HG03460 (cell line): ENCODE results near the gene C3orf49.

ENCODE experiments used
- ATAC-seq: cut with Tn5 transposase; IDR thresholded peaks from one replicate; pipeline ENCODE4 v1.9.1; 2021; ENCODE audit not compliant: unreplicated experiment

C3orf49 gene

GRCh38 chr3:63819151-63819398 is at the start of gene C3orf49:
Gene C3orf49, plus strand, starts transcription at chr3:63819299. Its CDS starts 173 bp downstream, at chr3:63819472.
- no peak for ATAC-seq

DNA sequence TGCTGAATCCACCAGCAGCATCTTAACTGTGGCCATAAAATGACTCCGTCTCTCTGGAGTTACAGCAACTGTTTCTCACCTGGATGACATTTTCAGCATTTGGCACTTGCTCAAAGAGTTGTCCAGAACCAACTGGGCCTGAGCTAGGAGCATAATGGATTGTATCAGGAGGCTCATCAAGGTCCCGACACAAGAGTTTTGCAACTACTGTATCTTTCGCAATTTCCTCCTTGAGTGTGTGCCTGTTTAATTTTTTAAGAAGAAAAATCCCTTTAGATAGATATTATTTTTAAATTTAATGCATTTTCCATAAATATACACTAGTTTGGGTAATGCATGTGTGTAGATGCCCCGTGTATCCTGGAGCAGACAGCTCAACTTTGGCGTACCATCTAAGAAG is 44.3 kb upstream of the C3orf49 start:
- ATAC-seq = no peak

GRCh38 chr3:63779227-63779626 is 39.9 kb upstream of the C3orf49 start:
- ATAC-seq = no peak

GRCh38 chr3:63791974-63792373 is 27.1 kb upstream of the C3orf49 start:
- no peak for ATAC-seq

GRCh38 chr3:63795438-63795837 is 23.7 kb upstream of the C3orf49 start:
- ATAC-seq = no peak

DNA sequence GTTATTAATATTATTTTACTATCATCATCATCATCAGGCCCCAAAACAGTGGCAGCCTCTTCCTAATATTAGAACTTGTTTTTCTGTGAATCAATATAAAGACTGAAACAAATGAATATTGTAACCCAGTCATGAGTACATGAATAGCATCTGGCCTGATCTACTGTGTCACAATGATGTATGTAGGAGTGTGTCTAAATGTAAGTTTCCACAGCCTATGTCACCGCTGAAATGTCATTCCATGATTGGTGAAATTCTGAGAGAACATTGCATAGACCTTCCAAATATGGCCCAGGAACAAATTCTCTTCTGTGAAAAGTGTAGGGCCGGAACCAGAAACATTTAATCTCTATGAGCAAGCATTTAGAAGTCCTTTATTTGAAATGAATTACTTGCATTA is 20.6 kb upstream of the C3orf49 start:
- ATAC-seq = no peak

- ATAC-seq = no peak
Measured at GRCh38 chr3:63798949-63799348, 20.1 kb upstream of the C3orf49 start.

DNA sequence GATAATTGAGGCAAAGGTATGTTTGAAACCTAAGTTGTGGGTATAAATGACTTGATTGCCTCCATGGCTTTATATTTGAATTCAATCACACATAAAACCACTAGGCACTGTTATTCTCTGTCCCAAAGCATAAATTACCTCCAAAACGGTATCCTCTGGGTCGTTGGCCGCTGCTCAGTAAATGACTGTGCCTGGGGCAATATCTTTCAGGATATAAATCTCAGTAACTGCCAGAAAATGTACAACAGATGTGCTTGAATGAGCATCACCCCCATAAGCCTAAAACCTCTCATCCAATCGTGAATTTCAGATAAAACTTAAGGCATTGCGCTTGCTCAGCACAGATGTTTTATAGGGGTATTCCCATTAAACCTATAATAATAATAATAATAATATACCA is 19.0 kb upstream of the C3orf49 start:
- no peak for ATAC-seq

DNA sequence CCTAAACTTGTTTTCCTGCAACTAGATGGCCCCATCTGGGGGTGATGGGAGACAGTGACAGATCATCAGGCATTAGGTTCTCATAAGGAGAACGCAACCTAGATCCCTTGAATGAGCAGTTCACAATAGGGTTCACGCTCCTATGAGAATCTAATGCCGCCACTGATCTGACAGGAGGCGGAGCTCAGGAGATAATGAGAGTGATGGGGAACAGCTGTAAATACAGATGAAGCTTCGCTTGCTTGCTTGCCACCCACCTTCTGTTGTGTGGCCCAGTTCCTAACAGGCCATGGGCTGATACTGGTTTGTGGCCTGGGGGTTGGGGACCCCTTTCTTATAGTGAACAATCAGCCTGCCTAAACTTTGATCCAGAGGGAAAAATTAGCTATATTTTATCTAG is 15.2 kb upstream of the C3orf49 start:
- no peak for ATAC-seq

DNA sequence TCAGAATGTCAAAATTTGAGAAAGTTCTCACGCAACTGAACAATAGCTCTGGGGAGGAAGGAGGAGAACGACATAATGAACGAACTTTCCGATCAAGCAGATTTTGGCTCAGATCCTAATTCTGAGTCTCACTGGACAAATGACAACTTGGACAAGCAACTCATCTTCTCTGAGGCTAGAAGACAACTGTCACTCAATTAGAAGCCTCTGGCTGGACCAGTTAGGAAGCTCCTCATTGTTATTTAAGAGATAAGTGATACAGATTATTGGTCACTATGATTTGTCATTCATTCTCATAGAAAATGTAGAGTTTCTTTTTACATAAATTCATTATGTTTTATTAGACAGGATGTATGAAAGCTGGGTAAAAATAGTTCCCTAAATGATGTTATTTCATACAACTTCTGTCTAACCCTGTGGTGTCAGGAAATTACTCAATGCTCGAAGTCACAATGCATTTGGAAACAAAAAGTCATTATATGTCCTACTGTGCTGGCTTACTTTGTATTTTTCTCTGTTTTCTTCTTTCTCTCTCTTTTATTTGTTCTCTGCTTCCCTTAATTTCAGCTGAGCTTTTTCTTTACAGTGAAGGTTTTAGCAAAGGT is 11.0 kb upstream of the C3orf49 start:
- ATAC-seq = no peak

DNA sequence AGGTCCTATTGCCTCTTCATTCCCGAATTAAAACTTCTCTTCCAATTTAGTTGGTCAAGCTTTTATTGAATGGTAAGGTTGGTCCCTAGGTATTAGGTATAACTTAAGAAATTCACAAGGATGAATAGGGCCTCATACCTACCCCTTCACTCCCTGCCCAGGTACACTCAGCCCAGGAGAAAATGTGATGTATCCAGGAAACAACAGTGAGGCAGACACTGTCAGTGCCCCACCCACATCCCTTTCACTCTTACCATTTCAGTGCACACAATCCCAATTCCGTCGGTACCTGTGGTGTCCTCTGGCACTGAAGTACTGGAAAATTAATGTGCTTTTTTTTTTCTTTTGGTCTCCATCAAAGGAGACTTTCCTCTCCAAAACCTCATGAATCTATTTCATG is 10.5 kb upstream of the C3orf49 start:
- no peak for ATAC-seq

GRCh38 chr3:63809607-63810006 is 9.5 kb upstream of the C3orf49 start:
- ATAC-seq = no peak

- no peak for ATAC-seq
Measured at GRCh38 chr3:63814237-63814636, 4.9 kb upstream of the C3orf49 start.

DNA sequence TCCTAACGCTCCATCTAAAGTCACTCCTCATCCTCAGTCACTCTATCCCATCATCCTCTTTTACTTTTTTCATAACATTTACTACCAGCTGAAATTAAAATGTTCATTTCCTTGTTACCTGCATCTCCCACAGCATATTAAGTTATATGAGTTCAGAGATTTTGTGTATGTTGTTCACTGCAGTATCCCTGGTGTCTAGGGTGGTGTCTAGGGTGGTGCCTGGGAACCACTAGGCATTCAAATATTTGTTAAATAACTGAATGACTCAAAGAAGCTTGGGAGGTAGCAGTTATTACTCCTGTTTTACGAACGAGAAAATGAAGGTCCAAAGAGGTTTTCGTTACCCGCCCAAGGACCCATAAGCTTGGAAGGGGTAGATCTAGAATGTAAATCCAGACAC is 1.9 kb upstream of the C3orf49 start:
- ATAC-seq = no peak

- no peak for ATAC-seq
Measured at GRCh38 chr3:63818282-63819150, 583 bp upstream of the C3orf49 start.

- no peak for ATAC-seq
Measured at GRCh38 chr3:63824309-63824708, 5.2 kb downstream of the C3orf49 start.

DNA sequence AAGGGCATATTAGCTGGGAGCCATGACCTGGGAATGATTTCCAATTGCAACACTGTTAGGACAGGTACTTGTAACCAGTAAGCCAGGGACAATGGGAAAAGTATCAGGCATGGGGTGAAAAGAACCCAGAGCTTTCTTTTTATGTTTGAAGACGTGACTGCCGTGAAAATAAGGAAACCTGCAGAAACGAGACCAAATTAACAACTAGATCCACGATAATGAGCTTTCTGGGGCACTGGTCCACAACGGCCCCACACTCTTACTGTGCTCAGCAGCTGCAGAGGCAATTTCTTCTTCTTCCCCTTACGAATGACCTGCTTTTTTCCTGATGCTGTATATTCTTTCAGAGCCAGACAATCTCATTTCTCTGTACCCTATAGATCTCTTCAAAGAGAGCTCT is 11.4 kb downstream of the C3orf49 start:
- no peak for ATAC-seq

- no peak for ATAC-seq
Measured at GRCh38 chr3:63832395-63832794, 13.3 kb downstream of the C3orf49 start.

DNA sequence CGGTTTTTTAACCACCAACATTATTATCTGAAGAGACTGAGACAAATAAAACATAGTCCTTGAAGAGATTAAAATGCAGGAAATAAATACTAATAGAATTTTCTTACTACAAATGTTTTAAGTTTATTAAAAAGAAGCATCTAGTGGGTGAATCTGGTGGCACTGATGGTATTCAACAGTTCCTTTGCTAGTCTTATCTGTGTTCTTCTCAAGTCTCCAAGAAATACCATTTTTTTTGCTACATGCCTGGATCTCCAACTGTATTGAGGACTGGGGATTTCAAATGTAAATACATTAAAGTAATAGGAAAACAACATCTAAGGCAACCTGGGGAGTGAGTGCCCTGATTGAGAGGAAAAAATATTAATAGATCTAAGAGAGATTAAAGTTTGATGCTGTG is 22.6 kb downstream of the C3orf49 start:
- no peak for ATAC-seq

- ATAC-seq = no peak
Measured at GRCh38 chr3:63842127-63842526, 23.0 kb downstream of the C3orf49 start.

GRCh38 chr3:63845215-63845614 is 26.1 kb downstream of the C3orf49 start:
- no peak for ATAC-seq

GRCh38 chr3:63847718-63848450 is 28.8 kb downstream of the C3orf49 start:
- ATAC-seq = no peak
